DND-41 (cell line): ENCODE measurements around the gene KRT7.

ENCODE experiments used
- ATAC-seq: fragments of 200-7000 bp; cut with Tn5 transposase; 3 replicates; pipeline ENCODE4 v1.9.1; 2021; ENCODE audit warnings: low read depth; ENCODE audit not compliant: insufficient read depth
- DNase-seq: peaks from one replicate; pipeline ENCODE4 v3.0.0-alpha.2; 2020
- H2AFZ ChIP-seq: 2 replicates; pipeline ENCODE4 v1.6.0; 2012; ENCODE audit warnings: low read depth, low read length
- H3K27ac ChIP-seq: 2 replicates; pipeline ENCODE4 v1.5.1; 2012; ENCODE audit warnings: low read length, inconsistent platforms
- H3K27me3 ChIP-seq: fragments of 200-600 bp; sonication (generic); 2 replicates; pipeline ENCODE4 v1.6.0; 2012; ENCODE audit warnings: low read length, mild to moderate bottlenecking, inconsistent platforms; ENCODE audit not compliant: insufficient read depth, poor library complexity
- H3K36me3 ChIP-seq: 2 replicates; pipeline ENCODE4 v1.5.1; 2012; ENCODE audit warnings: low read length, inconsistent platforms; ENCODE audit not compliant: insufficient read depth
- H3K4me1 ChIP-seq: 2 replicates; pipeline ENCODE4 v1.5.1; 2012; ENCODE audit warnings: mild to moderate bottlenecking, low read length; ENCODE audit not compliant: insufficient read depth
- H3K4me2 ChIP-seq: 2 replicates; pipeline ENCODE4 v1.6.0; 2012; ENCODE audit warnings: mild to moderate bottlenecking, moderate library complexity, low read length, inconsistent platforms; ENCODE audit not compliant: insufficient read depth
- H3K4me3 ChIP-seq, 2 experiments: fragments of 200-600 bp in 1 of 2; shearing (Covaris generic) in 1 of 2; 2 replicates each; pipeline ENCODE4 v1.5.1; 2012 to 2016; ENCODE audit warnings: inconsistent platforms in 2 of 2, low read length in 2 of 2, mild to moderate bottlenecking in 2 of 2, low read depth in 1 of 2, moderate library complexity in 1 of 2
- H3K79me2 ChIP-seq: 2 replicates; pipeline ENCODE4 v1.6.0; 2012; ENCODE audit warnings: low read length, inconsistent platforms; ENCODE audit not compliant: insufficient read depth
- H3K9ac ChIP-seq: 2 replicates; pipeline ENCODE4 v1.6.0; 2012; ENCODE audit warnings: low read depth, mild to moderate bottlenecking, inconsistent platforms, low read length, moderate library complexity
- H3K9me3 ChIP-seq: 2 replicates; pipeline ENCODE4 v1.5.1; 2012; ENCODE audit warnings: low read length, moderate library complexity, mild to moderate bottlenecking, inconsistent platforms; ENCODE audit not compliant: insufficient read depth, severe bottlenecking
- H4K20me1 ChIP-seq: 2 replicates; pipeline ENCODE4 v1.6.0; 2012; ENCODE audit warnings: low read length; ENCODE audit not compliant: insufficient read depth
- EZH2 ChIP-seq: IDR thresholded peaks from 3 replicates; pipeline ENCODE4 v1.6.1; 2012; ENCODE audit warnings: borderline replicate concordance, low read depth, mild to moderate bottlenecking, moderate library complexity, low read length, inconsistent platforms; ENCODE audit not compliant: severe bottlenecking
- TF ChIP-seq, protein P1 (sequence below): IDR thresholded peaks from 2 replicates; pipeline ENCODE4 v1.5.1; 2012; ENCODE audit warnings: borderline replicate concordance, low read length, moderate library complexity, mild to moderate bottlenecking; ENCODE audit not compliant: poor library complexity, severe bottlenecking; ENCODE audit errors: extremely low read depth

KRT7 gene

DNA sequence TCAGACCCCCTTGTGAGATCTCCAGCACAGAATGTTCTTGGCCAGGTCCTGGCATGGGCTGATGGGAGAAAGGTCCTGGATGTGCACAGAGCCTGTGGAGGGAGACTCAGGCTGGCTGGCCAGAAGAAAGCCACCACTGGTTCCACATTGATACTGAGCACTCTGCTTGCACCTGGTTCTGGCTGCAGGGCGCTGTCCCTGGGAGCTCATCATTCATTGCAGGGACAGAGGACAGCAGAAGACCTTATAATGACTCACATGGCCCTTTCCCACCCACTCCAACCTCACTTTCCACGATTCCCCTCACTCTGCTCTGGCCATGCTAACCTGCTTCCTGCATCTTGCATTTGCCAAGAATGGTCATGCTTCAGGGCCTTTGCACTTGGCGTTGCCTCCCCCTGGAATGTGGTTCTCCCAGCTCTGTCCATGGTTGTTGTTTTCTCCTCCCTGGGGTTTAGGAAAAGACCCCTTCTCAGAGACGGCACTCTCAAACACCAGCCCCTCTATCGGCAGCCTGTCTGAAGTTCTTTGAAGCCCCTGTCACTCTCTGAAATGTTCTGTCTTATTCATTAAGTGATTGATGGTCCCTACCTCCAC is 10.3 kb downstream of the KRT7 start:
- no peak for DNase-seq
- H3K79me2 ChIP-seq, result no peaks in the 10 kb centered on the region
- TF ChIP-seq, protein P1, sequence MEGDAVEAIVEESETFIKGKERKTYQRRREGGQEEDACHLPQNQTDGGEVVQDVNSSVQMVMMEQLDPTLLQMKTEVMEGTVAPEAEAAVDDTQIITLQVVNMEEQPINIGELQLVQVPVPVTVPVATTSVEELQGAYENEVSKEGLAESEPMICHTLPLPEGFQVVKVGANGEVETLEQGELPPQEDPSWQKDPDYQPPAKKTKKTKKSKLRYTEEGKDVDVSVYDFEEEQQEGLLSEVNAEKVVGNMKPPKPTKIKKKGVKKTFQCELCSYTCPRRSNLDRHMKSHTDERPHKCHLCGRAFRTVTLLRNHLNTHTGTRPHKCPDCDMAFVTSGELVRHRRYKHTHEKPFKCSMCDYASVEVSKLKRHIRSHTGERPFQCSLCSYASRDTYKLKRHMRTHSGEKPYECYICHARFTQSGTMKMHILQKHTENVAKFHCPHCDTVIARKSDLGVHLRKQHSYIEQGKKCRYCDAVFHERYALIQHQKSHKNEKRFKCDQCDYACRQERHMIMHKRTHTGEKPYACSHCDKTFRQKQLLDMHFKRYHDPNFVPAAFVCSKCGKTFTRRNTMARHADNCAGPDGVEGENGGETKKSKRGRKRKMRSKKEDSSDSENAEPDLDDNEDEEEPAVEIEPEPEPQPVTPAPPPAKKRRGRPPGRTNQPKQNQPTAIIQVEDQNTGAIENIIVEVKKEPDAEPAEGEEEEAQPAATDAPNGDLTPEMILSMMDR, result no peak
- TF ChIP-seq EZH2, result no peak
- H3K36me3 ChIP-seq, result no peaks in the 10 kb centered on the region
- no peak overlapping the region for H3K27ac ChIP-seq
- H2AFZ ChIP-seq, result no peak overlapping the region
- ATAC-seq, result no peak
- no peaks in the 10 kb centered on the region for H3K4me1 ChIP-seq
- no peaks in the 10 kb centered on the region for H3K9me3 ChIP-seq
- no peak overlapping the region for H3K9ac ChIP-seq
- peaks cover 6% of the 10 kb centered on the region for H3K27me3 ChIP-seq
- no peak overlapping the region for H3K4me3 ChIP-seq
- H4K20me1 ChIP-seq, result peaks cover 5% of the 10 kb centered on the region; the same call in 1 of the 2 replicates
- no peak overlapping the region for H3K4me2 ChIP-seq

DNA sequence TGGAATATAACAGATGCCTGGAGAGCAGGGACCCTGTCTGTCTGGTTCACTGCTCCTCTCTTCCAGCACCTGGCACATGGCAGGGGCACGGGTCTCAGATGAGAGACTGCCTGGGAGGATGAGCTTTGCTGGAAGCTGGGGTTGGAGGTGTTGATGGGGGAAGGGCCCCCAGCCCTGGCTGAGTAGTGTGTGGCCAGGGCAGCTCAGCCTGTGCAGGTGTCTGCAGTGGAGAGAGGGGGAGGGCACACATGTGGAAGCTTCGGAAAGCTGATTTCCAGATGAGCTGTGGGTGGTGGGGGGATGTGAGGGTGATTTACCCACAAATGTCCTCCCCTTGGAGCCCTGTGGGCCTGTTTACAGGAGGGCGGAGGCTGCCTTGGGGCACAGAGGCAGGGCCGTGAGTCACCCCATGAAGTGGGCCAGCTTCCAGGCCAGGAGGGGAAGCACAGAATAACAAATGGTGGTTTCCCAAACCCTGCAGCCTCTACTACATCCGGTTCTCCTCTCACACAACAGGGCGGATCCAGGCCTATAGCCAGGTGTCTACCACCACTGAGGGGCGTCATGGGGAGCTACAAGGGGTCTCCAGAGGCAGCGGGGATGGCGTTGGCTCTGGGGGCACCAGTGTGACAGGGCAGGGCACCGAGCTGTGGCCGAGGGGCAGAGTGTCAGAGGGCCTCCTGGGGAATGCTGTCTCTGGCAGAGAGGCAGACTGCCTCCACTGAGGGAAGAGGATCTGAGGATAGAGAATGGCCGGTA is 11.0 kb downstream of the KRT7 start:
- Histone ChIP-seq H3K9me3 (no peaks in the 10 kb centered on the region), H3K4me1 (no peaks in the 10 kb centered on the region), H3K4me3 (no peak overlapping the region), H4K20me1 (0 out of 2 replicates have a peak, but pooled peaks cover 5% of the 10 kb centered on the region), H3K36me3 (no peaks in the 10 kb centered on the region), H3K79me2 (no peaks in the 10 kb centered on the region), H3K4me2 (no peak overlapping the region), H3K9ac (no peak overlapping the region), H2AFZ (no peak overlapping the region), H3K27ac (no peak overlapping the region), H3K27me3 (peaks cover 6% of the 10 kb centered on the region)
- DNase-seq (no peak), ATAC-seq (no peak; the same call in 2 of the 3 replicates)
- TF ChIP-seq, protein P1, result no peak
- TF ChIP-seq EZH2, result no peak

DNA sequence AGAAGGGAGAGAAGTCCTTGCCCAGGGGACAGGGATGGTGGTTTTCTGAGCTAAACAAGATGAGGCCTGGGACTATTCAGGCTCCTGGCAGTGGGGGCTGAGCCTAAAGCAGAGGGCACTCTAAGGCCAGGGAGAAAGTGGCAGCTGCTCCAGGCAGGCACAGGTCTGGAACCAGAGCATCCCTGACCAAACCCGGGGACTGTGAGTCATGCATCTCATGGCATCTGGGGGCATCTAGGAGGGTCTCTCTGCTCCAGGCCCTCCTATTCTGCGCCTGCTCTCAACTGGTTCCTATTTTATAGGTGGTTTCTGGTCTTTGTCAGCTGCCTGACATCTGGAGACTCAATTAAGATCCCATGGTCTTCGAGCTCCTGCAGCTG is 11.6 kb downstream of the KRT7 start:
- no peak overlapping the region for H3K9ac ChIP-seq
- no peak for DNase-seq

More for the DNA sequence above, 11.6 kb downstream of the KRT7 start:
- no peak overlapping the region for H3K4me3 ChIP-seq
- ATAC-seq, result no peak
- peaks cover 6% of the 10 kb centered on the region for H3K27me3 ChIP-seq
- TF ChIP-seq, protein P1, result no peak
- TF ChIP-seq EZH2, result no peak
- H4K20me1 ChIP-seq, result 0 out of 2 replicates have a peak, but pooled peaks cover 5% of the 10 kb centered on the region
- H3K9me3 ChIP-seq, result no peaks in the 10 kb centered on the region
- no peak overlapping the region for H3K4me2 ChIP-seq
- no peaks in the 10 kb centered on the region for H3K4me1 ChIP-seq
- no peak overlapping the region for H3K27ac ChIP-seq
- H3K36me3 ChIP-seq, result no peaks in the 10 kb centered on the region
- no peaks in the 10 kb centered on the region for H3K79me2 ChIP-seq
- H2AFZ ChIP-seq, result no peak overlapping the region
